HS-5 (cell line): ENCODE data around the gene GASK1B.

Experiments
- DNase-seq: peaks from one replicate; pipeline ENCODE4 v3.0.0-alpha.2; 2012; ENCODE audit warnings: low read depth

The GASK1B gene

GRCh38 chr4:158139086-158139485, 33.7 kb downstream of the GASK1B start:
- DNase-seq: no peak

DNA sequence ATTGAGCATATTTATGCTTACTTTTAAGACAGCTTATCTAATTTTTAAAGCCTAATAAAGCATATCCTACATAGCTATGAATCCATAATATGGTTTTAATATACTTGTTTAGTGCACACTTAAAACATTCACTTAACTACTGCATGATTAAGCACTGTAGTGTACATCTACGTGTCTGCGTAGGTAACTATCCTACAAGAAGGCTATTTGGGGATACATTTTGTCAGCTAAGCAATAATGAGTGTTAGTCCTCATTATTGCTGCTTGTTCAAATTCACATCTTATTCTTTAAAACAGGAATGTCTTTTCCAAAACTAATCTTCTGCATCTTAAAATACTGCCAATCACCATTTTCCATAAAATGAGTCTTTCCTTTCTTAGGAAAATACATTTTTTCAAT, 38.6 kb downstream of the GASK1B start:
- DNase-seq: no peak

DNA sequence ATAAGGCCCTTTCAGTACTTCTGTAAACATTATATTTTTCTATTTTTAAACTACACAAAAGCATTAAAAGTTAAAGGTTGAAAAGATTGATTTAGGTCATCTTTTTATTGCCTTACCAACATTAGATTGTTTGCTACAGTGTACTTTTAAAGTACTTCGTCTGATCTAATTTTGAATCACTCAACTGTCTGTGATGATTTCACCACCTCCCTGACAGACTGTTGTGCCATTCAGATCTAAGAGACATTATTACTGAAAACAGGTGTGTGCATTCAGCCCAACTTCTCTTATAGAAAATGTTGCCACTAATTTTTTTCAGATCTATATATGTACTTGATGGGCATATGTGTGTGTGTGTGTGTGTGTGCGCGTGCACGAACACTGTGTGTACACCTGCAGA, 39.3 kb downstream of the GASK1B start:
- DNase-seq: no peak

GRCh38 chr4:158131027-158131426, 41.8 kb downstream of the GASK1B start:
- no peak for DNase-seq

- no peak for DNase-seq
These were observed 42.6 kb downstream of the GASK1B start for GRCh38 chr4:158130204-158130603.

DNA sequence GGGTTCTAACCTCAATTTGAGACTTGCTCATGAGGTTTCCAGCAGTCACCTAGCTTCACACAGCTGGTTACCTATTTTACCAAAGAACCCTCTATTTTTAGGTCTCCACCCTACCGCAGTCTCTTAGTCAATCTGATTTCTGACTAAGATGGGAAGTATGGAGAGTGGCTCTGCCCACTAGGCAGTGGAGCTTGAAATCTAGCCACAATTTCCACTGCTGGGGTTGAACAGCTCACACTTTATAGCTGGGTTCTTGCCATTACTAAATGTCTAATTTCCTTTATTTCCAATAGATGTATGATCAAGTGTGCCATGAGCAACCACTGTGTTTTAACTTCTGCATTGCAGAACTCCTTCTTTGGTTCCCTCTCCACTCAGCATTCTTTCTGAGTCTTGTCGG, 43.1 kb downstream of the GASK1B start:
- no peak for DNase-seq

DNA sequence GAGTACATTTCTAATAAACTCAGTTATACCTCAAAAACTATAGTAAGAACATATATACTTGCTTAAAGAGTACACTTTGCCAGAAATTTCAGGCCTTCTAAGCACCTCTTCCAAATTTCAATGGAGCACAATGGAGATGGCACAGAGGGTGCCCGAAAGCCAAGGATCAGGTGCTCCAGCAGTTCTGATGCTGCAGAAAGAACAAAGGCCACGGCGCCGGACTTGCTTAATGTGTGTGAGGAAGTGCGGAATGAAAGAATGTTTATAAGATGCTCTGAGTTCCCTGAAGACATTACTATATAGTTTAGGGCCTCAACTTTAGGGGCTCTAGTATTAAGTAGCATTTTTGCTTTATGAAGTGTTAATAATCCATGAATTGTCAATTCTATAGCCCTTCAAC, 44.3 kb downstream of the GASK1B start:
- no peak for DNase-seq

DNA sequence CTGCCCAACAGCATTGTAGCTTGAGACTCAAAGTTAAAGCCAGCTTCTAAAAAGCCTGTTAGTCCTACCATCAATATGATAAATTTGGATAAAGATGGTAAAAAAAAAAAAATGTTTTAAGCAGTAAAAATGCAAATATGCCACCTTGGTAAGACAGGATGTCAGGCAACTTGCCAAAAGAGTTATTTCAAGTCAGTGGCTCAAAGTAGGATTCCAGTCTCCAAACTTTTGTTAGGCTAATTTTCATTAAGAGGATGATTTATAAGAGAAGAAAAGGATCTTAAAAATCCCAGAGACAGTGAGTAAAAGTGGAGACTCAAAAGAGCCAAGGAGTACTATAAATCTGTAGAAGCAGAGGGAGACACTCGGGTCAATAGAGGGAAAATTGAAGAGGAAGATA, 47.5 kb downstream of the GASK1B start:
- DNase-seq: no peak
